Cardiac fibroblast (primary cell): ENCODE data around the gene FBP2.
A peak's percentile ranks its signal among the peaks of the same experiment; 100 is the strongest.

ENCODE experiments used
- DNase-seq, 2 donors: peaks; one replicate each; pipeline versions ENCODE4 v3.0.0 to v3.0.0-alpha.2; 2010; ENCODE audit warnings: low read depth in 2 of 2
- H3K4me3 ChIP-seq, 2 donors: replicated peaks in 1 of 2; 1 replicate in 1 of 2; 2 replicates in 1 of 2; pipeline ENCODE4 v1.5.1; 2011; ENCODE audit warnings: low read depth in 2 of 2, low read length in 2 of 2, mild to moderate bottlenecking in 2 of 2, moderate library complexity in 1 of 2
- TF ChIP-seq, protein P1 (sequence below): IDR thresholded peaks from one replicate; pipeline ENCODE4 v1.5.1; 2011; ENCODE audit warnings: low read depth, mild to moderate bottlenecking, low read length, inconsistent platforms

The FBP2 gene

DNA sequence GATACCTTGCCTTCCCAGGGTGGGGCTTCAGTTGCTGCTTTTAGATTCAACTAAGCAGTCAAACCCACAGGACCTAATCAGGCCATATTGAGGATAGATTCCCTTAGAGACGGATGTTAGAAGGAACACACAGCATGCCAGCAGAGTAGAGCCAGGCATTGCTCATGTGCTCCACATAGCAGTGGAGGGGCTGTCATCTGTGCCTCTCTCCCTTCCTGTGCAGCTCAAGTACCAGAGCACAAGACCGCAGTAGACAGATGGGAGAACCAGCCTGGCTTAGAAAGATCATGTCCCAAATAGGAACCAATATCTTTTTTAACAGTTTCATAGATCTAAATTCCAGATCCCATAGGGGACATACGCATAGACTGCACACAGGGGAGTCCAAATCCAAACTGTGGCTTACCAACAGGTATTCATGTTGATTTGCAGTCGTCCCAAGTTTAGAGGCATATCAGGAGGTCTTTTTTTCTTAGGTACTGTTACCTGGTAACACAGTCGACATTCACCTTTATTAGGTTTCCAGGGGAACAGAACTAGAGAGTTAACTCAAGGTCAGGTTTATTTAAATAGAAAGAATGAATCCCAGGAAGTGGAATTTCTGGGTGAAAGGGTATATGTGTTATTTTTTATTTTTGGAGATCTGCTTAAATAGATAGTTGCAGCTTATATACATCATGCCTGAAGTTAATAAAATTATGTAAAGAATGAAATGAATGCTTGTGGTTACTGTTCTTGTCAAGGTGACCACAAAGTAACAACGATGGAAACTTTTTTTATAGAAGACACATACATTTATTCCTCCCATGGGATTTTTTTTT lies 82.3 kb downstream of the FBP2 start:
- TF ChIP-seq, protein P1, sequence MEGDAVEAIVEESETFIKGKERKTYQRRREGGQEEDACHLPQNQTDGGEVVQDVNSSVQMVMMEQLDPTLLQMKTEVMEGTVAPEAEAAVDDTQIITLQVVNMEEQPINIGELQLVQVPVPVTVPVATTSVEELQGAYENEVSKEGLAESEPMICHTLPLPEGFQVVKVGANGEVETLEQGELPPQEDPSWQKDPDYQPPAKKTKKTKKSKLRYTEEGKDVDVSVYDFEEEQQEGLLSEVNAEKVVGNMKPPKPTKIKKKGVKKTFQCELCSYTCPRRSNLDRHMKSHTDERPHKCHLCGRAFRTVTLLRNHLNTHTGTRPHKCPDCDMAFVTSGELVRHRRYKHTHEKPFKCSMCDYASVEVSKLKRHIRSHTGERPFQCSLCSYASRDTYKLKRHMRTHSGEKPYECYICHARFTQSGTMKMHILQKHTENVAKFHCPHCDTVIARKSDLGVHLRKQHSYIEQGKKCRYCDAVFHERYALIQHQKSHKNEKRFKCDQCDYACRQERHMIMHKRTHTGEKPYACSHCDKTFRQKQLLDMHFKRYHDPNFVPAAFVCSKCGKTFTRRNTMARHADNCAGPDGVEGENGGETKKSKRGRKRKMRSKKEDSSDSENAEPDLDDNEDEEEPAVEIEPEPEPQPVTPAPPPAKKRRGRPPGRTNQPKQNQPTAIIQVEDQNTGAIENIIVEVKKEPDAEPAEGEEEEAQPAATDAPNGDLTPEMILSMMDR: no peak
- peak; percentile 3 to 7 for DNase-seq
- H3K4me3 ChIP-seq: no peak overlapping the region
